CD14-positive monocyte (primary cell): Measurements from ENCODE around the gene ATG4B. TPM values are rescaled to one million over a fixed set of nuclear protein-coding genes. Genes with fewer than 3 reads are reported as not detected.
A peak's percentile ranks its signal among the peaks of the same experiment; 100 is the strongest.

Experiments used
- DNase-seq, 3 donors: peaks; one replicate each; pipeline ENCODE4 v3.0.0-alpha.2; 2011 to 2022
- H2AFZ ChIP-seq: 2 replicates; pipeline ENCODE4 v1.6.0; 2012; ENCODE audit warnings: mild to moderate bottlenecking, low read depth, low read length, inconsistent platforms; ENCODE audit not compliant: insufficient read depth, poor library complexity, severe bottlenecking
- H3K27ac ChIP-seq, 2 donors: 1 replicate in 1 of 2; 2 replicates in 1 of 2; pipeline ENCODE4 v1.5.1; 2012 to 2013; ENCODE audit warnings: low read length in 2 of 2, control low read depth in 1 of 2, inconsistent platforms in 1 of 2, low read depth in 1 of 2, mild to moderate bottlenecking in 1 of 2
- H3K27me3 ChIP-seq, 2 donors: one replicate each; pipeline versions ENCODE4 v1.6.0 to v1.6.1; 2011 to 2013; ENCODE audit warnings: low read length in 2 of 2; ENCODE audit not compliant: control insufficient read depth in 2 of 2, insufficient read depth in 2 of 2
- H3K36me3 ChIP-seq, 2 donors: replicated peaks in 1 of 2; 1 replicate in 1 of 2; 2 replicates in 1 of 2; pipeline versions ENCODE4 v1.5.1 to v1.6.1; 2012 to 2013; ENCODE audit warnings: low read length in 2 of 2, control low read depth in 1 of 2, inconsistent platforms in 1 of 2, mild to moderate bottlenecking in 1 of 2; ENCODE audit not compliant: insufficient read depth in 2 of 2, control insufficient read depth in 1 of 2
- H3K4me1 ChIP-seq, 2 donors: 1 replicate in 1 of 2; 2 replicates in 1 of 2; pipeline versions ENCODE4 v1.5.1 to v1.6.1; 2012 to 2013; ENCODE audit warnings: low read length in 2 of 2, control low read depth in 1 of 2, inconsistent platforms in 1 of 2, mild to moderate bottlenecking in 1 of 2, moderate library complexity in 1 of 2; ENCODE audit not compliant: insufficient read depth in 2 of 2, control insufficient read depth in 1 of 2
- H3K4me2 ChIP-seq: replicated peaks from 2 replicates; pipeline ENCODE3; 2012; ENCODE audit warnings: low read length, moderate library complexity, mild to moderate bottlenecking; ENCODE audit not compliant: poor library complexity, severe bottlenecking; ENCODE audit errors: extremely low read depth
- H3K4me3 ChIP-seq, 3 experiments: fragments of 200-600 bp in 1 of 3; sonication (generic) in 1 of 3; replicated peaks in 1 of 3; 1 replicate in 2 of 3; 2 replicates in 1 of 3; pipeline ENCODE4 v1.5.1; 2011 to 2013; ENCODE audit warnings: low read length in 3 of 3, mild to moderate bottlenecking in 3 of 3, control low read depth in 2 of 3, low read depth in 2 of 3, inconsistent platforms in 1 of 3, moderate library complexity in 1 of 3
- H3K79me2 ChIP-seq: 2 replicates; pipeline ENCODE4 v1.6.0; 2012; ENCODE audit warnings: mild to moderate bottlenecking, control low read depth, inconsistent platforms, low read length, moderate library complexity; ENCODE audit not compliant: insufficient read depth
- H3K9ac ChIP-seq: 2 replicates; pipeline ENCODE4 v1.6.0; 2017; ENCODE audit warnings: low read length, mild to moderate bottlenecking; ENCODE audit not compliant: insufficient read depth, poor library complexity, severe bottlenecking
- H3K9me3 ChIP-seq, 2 donors: replicated peaks in 1 of 2; 1 replicate in 1 of 2; 2 replicates in 1 of 2; pipeline versions ENCODE4 v1.5.1 to v1.6.1; 2012 to 2013; ENCODE audit warnings: low read length in 2 of 2, control low read depth in 1 of 2; ENCODE audit not compliant: control insufficient read depth in 1 of 2, insufficient read depth in 1 of 2
- H4K20me1 ChIP-seq: 2 replicates; pipeline ENCODE4 v1.6.0; 2012; ENCODE audit warnings: mild to moderate bottlenecking, low read length, control low read depth, moderate library complexity; ENCODE audit not compliant: insufficient read depth
- H3K27ac Mint-ChIP-seq, 7 donors: one replicate each; pipeline ENCODE4 v1.8.0; 2020; ENCODE audit warnings: mild to moderate bottlenecking in 7 of 7, mixed read lengths in 7 of 7, moderate library complexity in 6 of 7, inconsistent platforms in 2 of 7
- H3K27me3 Mint-ChIP-seq, 3 donors: one replicate each; pipeline ENCODE4 v1.8.0; 2021 to 2022; ENCODE audit warnings: low read depth in 3 of 3, mild to moderate bottlenecking in 3 of 3, mixed read lengths in 3 of 3, moderate library complexity in 3 of 3, inconsistent platforms in 1 of 3
- H3K36me3 Mint-ChIP-seq, 2 donors: one replicate each; pipeline ENCODE4 v1.8.0; 2020; ENCODE audit warnings: mixed read lengths in 2 of 2, inconsistent platforms in 1 of 2, mild to moderate bottlenecking in 1 of 2
- H3K4me1 Mint-ChIP-seq: one replicate; pipeline ENCODE4 v1.8.0; 2020; ENCODE audit warnings: mild to moderate bottlenecking, mixed read lengths
- H3K4me3 Mint-ChIP-seq, 2 donors: one replicate each; pipeline ENCODE4 v1.8.0; 2020; ENCODE audit warnings: mild to moderate bottlenecking in 2 of 2, mixed read lengths in 2 of 2, moderate library complexity in 1 of 2
- H3K9me3 Mint-ChIP-seq, 7 donors: one replicate each; pipeline ENCODE4 v1.8.0; 2020 to 2022; ENCODE audit warnings: mixed read lengths in 7 of 7, mild to moderate bottlenecking in 6 of 7, moderate library complexity in 6 of 7, inconsistent platforms in 2 of 7
- CTCF ChIP-seq: fragments of 200-600 bp; IDR thresholded peaks from one replicate; pipeline ENCODE4 v1.8.0; 2022; ENCODE audit warnings: antibody characterized with exemption, mild to moderate bottlenecking
- WGBS: methylation state at CpG from one replicate; pipeline ENCODE4 v1.1.5; 2013; ENCODE audit warnings: missing lambda C conversion rate; ENCODE audit not compliant: insufficient coverage; 5-methylcytosine and 5-hydroxymethylcytosine counted together
- intact Hi-C, 2 donors: fragments of 100-400 bp; cut with micrococcal nuclease; formaldehyde crosslinking; loops; one replicate each; pipeline versions ENCODE4 v1.15.0 to v1.15.1; 2023
- polyA plus RNA-seq, 3 donors: library from polyadenylated mRNA; depleted of rRNA in 1 of 3; unstranded in 2 of 3; stranded (reverse) in 1 of 3; fragments of 300-500 nt in 2 of 3; fragments of >200 nt in 1 of 3; fragmentation: Illumina TruSeq in 2 of 3; gene quantifications; 1 replicate in 2 of 3; 2 replicates in 1 of 3; pipeline ENCODE4 v1.2.3, GENCODE V29; 2012 to 2021

Gene ATG4B
- polyA plus RNA-seq, 3 donors, result 54.5 to 202 (median 58.9) TPM

DNA sequence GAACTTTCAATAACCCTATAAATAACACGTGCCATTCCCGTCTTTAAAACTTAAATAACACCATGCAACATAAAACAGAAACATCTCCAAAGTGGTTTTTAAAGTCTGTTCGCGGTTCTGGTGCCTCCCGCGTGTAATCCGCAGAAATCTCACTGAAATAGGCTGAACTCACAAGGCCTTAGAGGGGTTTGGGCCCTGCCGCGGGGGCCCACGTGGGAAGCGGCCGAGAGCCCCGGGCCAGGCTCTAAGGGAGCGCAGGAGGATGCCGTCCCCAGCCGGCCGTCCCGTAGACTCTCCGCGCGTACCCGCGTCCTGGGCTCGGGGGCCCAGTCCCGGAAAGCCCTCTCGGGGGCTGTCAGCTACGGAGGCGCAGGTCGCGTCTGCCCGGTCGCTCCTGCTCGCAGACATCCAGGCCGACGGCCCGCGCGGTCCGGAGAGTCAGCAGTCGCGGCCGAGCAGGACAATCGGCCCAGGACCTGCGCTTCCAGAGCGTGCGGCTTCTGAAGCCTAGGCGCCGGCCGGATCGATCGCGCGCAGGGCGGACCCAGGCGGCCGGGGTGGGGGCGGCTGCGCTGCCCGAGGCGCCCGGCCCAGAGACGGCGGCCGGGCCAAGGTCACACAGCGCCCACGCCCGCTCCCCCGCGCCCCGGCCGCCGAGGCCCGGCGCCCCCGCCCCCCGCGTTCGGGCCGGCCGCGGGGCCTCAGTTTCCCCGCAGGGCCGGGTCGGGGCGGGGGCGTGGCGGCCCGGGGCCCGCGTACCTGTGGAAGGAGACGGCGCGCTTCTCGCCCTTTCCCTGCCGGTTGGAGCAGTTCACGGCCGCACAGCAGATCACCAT lies 1.1 kb upstream of the ATG4B start:
- Histone ChIP-seq H3K9me3 (no peaks in the 10 kb centered on the region), H3K79me2 (peaks cover 70% of the 10 kb centered on the region), H3K4me1 (peaks cover 23 to 31% of the 10 kb centered on the region in 2 donors), H2AFZ (peak overlapping the region; percentile 83), H3K4me2 (peak overlapping the region; percentile 86), H3K27ac (peak overlapping the region in 1 of 2 donors; percentile 95), H3K27me3 (no peaks in the 10 kb centered on the region), H4K20me1 (peaks cover 40% of the 10 kb centered on the region), H3K36me3 (peaks cover 22 to 32% of the 10 kb centered on the region in 2 donors), H3K9ac (peak overlapping the region; percentile 81), H3K4me3 (peak overlapping the region; percentile 46 to 96 (median 67))
- Mint-ChIP-seq H3K9me3 (peaks cover 0 to 4% (median 0%) of the 10 kb centered on the region in 7 donors), H3K4me1 (peaks cover 45% of the 10 kb centered on the region), H3K36me3 (peaks cover 32 to 43% of the 10 kb centered on the region in 2 donors), H3K27me3 (peaks cover 0 to 2% (median 0%) of the 10 kb centered on the region in 3 donors), H3K4me3 (peak overlapping the region; percentile 78 to 80), H3K27ac (peak overlapping the region in 5 of 7 donors; percentile 32 to 76 (median 45))
- intact Hi-C loops, result loop anchor here (2.0 to 10.0 kb wide), 5 partner anchors 51 to 322 kb away; partner anchors contain the start of genes FARP2 (in 2 of the 2), DTYMK (in 1 of the 2), HDLBP (in 1 of the 2) and ING5 (in 1 of the 2)
- peak in 2 of 3 donors; percentile 5 to 18 for DNase-seq
- TF ChIP-seq CTCF, result no peak
- under 1% methylated on average over 97 of the region's 97 CpGs for WGBS
